SK-N-MC (cell line): ENCODE measurements around the gene KCNT1.

Source experiments
- EZH2 ChIP-seq: fragments of 200-600 bp; sonication (generic); IDR thresholded peaks from one replicate; pipeline ENCODE4 v1.6.1; 2017; ENCODE audit warnings: antibody characterized with exemption
- FOXP2 ChIP-seq: optimal IDR thresholded peaks from 2 replicates; pipeline ENCODE3; 2011; ENCODE audit warnings: mild to moderate bottlenecking, moderate library complexity; ENCODE audit not compliant: insufficient read depth; ENCODE audit errors: extremely low read length, control extremely low read depth
- POLR2AphosphoS5 ChIP-seq: IDR thresholded peaks from 2 replicates; pipeline ENCODE4 v1.6.1; 2012; ENCODE audit warnings: mild to moderate bottlenecking, low read depth, low read length, borderline replicate concordance

GRCh38 chr9:135772702-135773493 lies 70.9 kb downstream of the KCNT1 start:
- TF ChIP-seq POLR2AphosphoS5 (no peak), EZH2 (no peak), FOXP2 (no peak)
